ENCODE measurements around the gene TMED9. TPM values are rescaled to one million over a fixed set of nuclear protein-coding genes. Genes with fewer than 3 reads are reported as not detected.

The TMED9 gene
- total RNA-seq, result 10 to 100 TPM; 50.9 to 86.4 (median 72.9) TPM

DNA sequence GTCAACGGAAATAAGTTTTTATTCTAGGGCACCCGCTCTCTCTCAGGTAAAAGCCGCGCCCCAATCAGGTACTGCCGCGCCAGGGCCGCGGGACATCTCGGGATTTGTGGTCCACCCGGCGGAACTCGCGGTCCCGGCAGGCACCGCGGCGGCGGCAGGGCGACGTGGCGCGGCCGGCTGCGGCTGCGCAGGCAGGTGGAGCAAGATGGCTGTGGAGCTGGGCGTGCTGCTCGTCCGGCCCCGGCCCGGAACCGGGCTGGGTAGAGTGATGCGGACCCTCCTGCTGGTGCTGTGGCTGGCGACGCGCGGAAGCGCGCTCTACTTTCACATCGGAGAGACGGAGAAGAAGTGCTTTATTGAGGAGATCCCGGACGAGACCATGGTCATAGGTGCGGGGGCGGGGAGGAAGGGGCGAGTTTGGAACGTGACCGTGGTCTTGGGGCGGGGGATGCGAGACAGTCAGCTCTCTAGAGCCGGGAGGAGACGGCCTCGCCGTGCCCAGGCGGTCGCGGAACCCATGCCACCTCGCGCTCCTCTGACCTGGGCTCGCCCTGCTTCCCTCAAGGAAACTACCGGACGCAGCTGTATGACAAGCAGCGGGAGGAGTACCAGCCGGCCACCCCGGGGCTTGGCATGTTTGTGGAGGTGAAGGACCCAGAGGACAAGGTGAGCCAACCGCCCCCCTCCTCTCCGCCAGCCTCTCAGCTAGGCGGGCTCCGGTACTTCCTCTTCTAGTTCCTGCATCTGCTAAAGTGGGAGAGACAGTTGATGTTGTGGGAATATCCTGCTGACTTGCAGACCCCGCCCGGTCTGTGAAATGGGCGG lies at the start of gene TMED9:
TSS of gene TMED9 (plus strand) at position 194 of the 825 bp plus-strand sequence. CDS start at position 206, 12 bp downstream.
- WGBS, 2 donors (ENCODE audit: low coverage in 1 of 2), result 2% methylated on average over 6 to 15 of the region's 71 CpGs
- H3K4me1 ChIP-seq, result peaks cover 0 to 25% (median 6%) of the 10 kb centered on the region in 3 donors
- peak; percentile 68 to 71 for TF ChIP-seq POLR2A (IDR thresholded peaks at IDR 0.05)
- peak; percentile 85 for TF ChIP-seq POLR2AphosphoS5 (IDR thresholded peaks at IDR 0.05)
- TF ChIP-seq EP300 (IDR thresholded peaks at IDR 0.05), result no peak
- TF ChIP-seq CTCF (IDR thresholded peaks at IDR 0.05), result peak in 3 of 4 experiments; percentile 30 to 46 (median 38)

DNA sequence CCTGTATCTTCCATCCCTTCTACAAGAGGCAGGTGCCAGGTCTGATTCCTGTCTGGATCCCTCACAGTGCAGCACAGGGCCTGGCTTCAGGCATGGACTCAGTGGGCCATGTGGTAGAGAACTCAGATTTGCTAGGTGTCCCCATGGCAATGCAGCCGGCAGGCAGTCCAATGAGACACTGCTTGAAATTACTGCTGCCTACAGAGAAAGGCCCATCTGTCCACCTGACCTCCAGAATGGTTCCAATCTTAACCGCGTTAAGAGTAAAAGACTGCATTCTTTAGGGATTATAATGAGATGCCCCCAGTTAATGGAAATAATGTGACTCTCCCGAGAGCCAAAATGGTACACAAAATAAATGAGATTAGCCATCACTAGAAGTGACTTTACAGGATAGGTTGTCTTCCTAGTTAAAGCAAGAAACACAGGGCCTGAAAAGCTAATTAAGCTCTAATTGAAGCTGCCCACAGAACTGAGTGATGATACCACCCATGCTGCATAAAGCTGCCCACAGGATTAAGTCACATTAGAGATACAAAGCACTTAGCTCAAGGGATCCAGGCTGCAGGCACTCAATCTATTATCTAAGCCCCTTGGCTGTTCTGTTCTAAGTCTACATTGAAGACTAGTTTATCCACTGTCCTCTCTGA lies 49.1 kb upstream of the TMED9 start:
- Histone ChIP-seq H3K36me3 (peaks cover 0 to 6% of the 10 kb centered on the region in 2 donors), H3K4me3 (no peak overlapping the region), H3K9me3 (no peaks in the 10 kb centered on the region), H3K27ac (no peak overlapping the region), H3K27me3 (no peaks in the 10 kb centered on the region), H3K4me1 (peaks cover 9 to 84% (median 43%) of the 10 kb centered on the region in 3 donors)
- TF ChIP-seq POLR2A (IDR thresholded peaks at IDR 0.05), result no peak
- TF ChIP-seq CTCF (IDR thresholded peaks at IDR 0.05), result no peak
- TF ChIP-seq POLR2AphosphoS5 (IDR thresholded peaks at IDR 0.05), result no peak
- no peak for TF ChIP-seq EP300 (IDR thresholded peaks at IDR 0.05)
- 81 to 100% methylated on average over 1 to 3 of the region's 4 CpGs for WGBS, 2 donors (ENCODE audit: low coverage in 1 of 2)
- no peak for ATAC-seq

More for the DNA sequence above, at the start of gene TMED9:
- Histone ChIP-seq H3K36me3 (peaks cover 0 to 34% of the 10 kb centered on the region in 2 donors), H3K9me3 (no peaks in the 10 kb centered on the region), H3K4me3 (peak within 1 kb of the TSS; percentile 90 to 96), H3K27me3 (peaks cover 32% of the 10 kb centered on the region), H3K27ac (peak within 1 kb of the TSS in 3 of 4 donors; percentile 77 to 84 (median 80))
- peak; percentile 96 for ATAC-seq

DNA sequence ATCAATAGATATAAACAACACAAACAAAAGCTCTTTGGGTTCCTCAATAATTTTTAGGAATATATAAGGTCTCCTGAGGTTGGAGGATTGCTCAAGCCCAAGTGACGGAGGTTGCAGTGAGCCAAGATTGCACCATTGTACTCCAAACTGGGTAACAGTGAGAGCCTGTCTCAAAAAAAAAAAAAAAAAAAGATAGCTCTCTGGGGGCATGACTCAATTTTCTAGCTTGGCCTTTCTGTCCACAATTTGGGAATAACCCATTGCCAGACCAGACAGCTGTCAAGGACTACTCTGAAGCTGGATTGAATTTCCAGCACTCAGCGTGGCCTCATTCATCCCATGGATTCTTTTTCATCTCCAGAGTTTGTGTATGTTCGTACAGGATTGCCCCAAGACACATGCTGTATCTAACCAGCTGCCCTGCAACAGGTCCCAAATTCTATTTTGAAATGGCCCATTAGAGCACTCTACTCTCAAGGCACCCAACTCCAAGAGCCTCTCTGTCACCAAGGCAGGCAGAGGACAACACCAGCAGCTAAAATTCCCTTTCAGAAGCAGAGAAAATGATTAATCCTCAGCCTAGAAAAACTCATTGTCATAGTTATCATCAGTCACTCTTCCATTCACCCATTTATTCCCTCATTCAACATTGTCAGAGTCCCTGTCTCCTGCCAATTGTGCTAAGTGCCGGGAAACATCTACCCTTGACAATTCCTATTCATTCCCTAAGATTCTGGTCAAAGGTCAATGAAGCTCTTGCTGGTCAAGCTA lies 46.3 kb upstream of the TMED9 start:
- H3K36me3 ChIP-seq, result no peaks in the 10 kb centered on the region
- H3K4me3 ChIP-seq, result no peak overlapping the region
- no peaks in the 10 kb centered on the region for H3K27me3 ChIP-seq
- WGBS, 2 donors (ENCODE audit: low coverage in 1 of 2), result 5 to 29% methylated on average over 3 to 4 of the region's 4 CpGs
- peak overlapping the region; percentile 77 to 97 (median 90) for H3K27ac ChIP-seq
- TF ChIP-seq POLR2AphosphoS5 (IDR thresholded peaks at IDR 0.05) (peak; percentile 87), CTCF (IDR thresholded peaks at IDR 0.05) (no peak)
- peaks cover 9 to 80% (median 37%) of the 10 kb centered on the region in 3 donors for H3K4me1 ChIP-seq
- peak; percentile 80 for ATAC-seq
- H3K9me3 ChIP-seq, result no peaks in the 10 kb centered on the region

DNA sequence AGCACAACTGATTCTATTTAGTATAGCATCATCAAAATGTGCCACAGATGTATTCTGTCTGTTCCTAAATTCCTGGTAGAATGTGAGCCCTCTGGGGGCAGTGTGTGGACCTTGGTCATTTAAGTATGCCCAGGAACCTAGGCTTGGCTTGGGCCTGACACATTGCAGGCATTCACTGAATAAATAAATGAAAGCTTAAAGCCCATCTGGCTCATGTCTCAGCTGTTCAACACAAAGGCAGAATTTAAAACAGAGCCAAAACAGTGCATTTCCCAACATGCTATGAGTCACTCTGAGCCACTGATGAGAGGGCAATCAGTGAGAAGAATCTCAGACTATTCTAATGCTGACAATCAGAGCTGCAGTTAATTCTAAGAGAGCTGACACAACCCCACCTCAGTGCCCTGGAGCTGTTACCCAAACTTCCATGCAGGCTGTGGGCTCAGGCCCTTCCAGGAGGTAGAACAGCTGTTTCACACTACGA lies 45.7 kb upstream of the TMED9 start:
- H3K4me1 ChIP-seq, result peaks cover 9 to 81% (median 37%) of the 10 kb centered on the region in 3 donors

More for the DNA sequence above, 45.7 kb upstream of the TMED9 start:
- Histone ChIP-seq H3K4me3 (no peak overlapping the region), H3K36me3 (peaks cover 0 to 3% of the 10 kb centered on the region in 2 donors), H3K27ac (peak overlapping the region; percentile 77 to 97 (median 90)), H3K27me3 (no peaks in the 10 kb centered on the region), H3K9me3 (no peaks in the 10 kb centered on the region)
- peak; percentile 90 for ATAC-seq
- TF ChIP-seq POLR2AphosphoS5 (IDR thresholded peaks at IDR 0.05) (peak; percentile 99), POLR2A (IDR thresholded peaks at IDR 0.05) (no peak)
- 20% methylated on average over 1 of the region's 1 CpG; no CpG with 5 or more reads in 1 of the 2 donors for WGBS, 2 donors (ENCODE audit: low coverage in 1 of 2)
